ENCODE measurements around the gene SLCO3A1.

GRCh38 chr15:92132982-92133755, 279.7 kb downstream of the SLCO3A1 start:
- TF ChIP-seq CTCF (conservative IDR thresholded peaks at IDR 0.05 in 1 of 2, IDR thresholded peaks at IDR 0.05 in 1 of 2; ENCODE audit: low read depth in 1 of 2, low read length in 2 of 2) (no peak), EZH2 (IDR thresholded peaks at IDR 0.05; ENCODE audit: low read length, missing control alignments) (no peak)
